ENCODE results near the gene METRNL. TPM values are rescaled to one million over a fixed set of nuclear protein-coding genes. Genes with fewer than 3 reads are reported as not detected.
"Not testable (repeated sequence)": the region's sequence is repeated elsewhere in the genome, so short reads cannot be mapped to it uniquely, and the experiment has no call there.

The METRNL gene
- total RNA-seq, 1 donor from 2014 or later = 70.3 TPM

- peak; percentile 24 for DNase-seq
- intact Hi-C loops (cut with DNase I) = no loop called here
- ATAC-seq (ENCODE audit: poor library complexity) = no peak
Measured at GRCh38 chr17:83062818-83063671, 16.4 kb upstream of the METRNL start.

- intact Hi-C loops (cut with DNase I) = no loop called here
- ATAC-seq (ENCODE audit: poor library complexity) = no peak
- peak; percentile 30 for DNase-seq
Measured at GRCh38 chr17:83064021-83064731, 15.2 kb upstream of the METRNL start.

- intact Hi-C loops (cut with DNase I) = no loop called here
- ATAC-seq (ENCODE audit: poor library complexity) = peak; percentile 14
- DNase-seq = peak; percentile 58
Measured at GRCh38 chr17:83064732-83065659, 14.4 kb upstream of the METRNL start.

- ATAC-seq (ENCODE audit: poor library complexity) = no peak
- intact Hi-C loops (cut with DNase I) = no loop called here
- peak; percentile 41 for DNase-seq
Measured at GRCh38 chr17:83065660-83066542, 13.5 kb upstream of the METRNL start.

GRCh38 chr17:83066543-83066890, 12.9 kb upstream of the METRNL start:
- DNase-seq = peak; percentile 14
- ATAC-seq (ENCODE audit: poor library complexity); intact Hi-C loops (cut with DNase I): not testable (repeated sequence)

GRCh38 chr17:83067071-83067717, 12.2 kb upstream of the METRNL start:
- peak; percentile 37 for DNase-seq
- ATAC-seq (ENCODE audit: poor library complexity) = no peak
- intact Hi-C loops (cut with DNase I) = no loop called here

GRCh38 chr17:83067718-83068261, 11.6 kb upstream of the METRNL start:
- ATAC-seq (ENCODE audit: poor library complexity) (no peak), DNase-seq (peak; percentile 25)
- intact Hi-C loops (cut with DNase I) = no loop called here

GRCh38 chr17:83068641-83069570, 10.5 kb upstream of the METRNL start:
- intact Hi-C loops (cut with DNase I) = no loop called here
- peak; percentile 35 for DNase-seq
- no peak for ATAC-seq (ENCODE audit: poor library complexity)

GRCh38 chr17:83069571-83069906, 9.9 kb upstream of the METRNL start:
- DNase-seq = no peak
- ATAC-seq (ENCODE audit: poor library complexity) = no peak
- intact Hi-C loops (cut with DNase I) = no loop called here

- intact Hi-C loops (cut with DNase I) = no loop called here
- ATAC-seq (ENCODE audit: poor library complexity) (no peak), DNase-seq (peak; percentile 29)
Measured at GRCh38 chr17:83069931-83070742, 9.3 kb upstream of the METRNL start.

- ATAC-seq (ENCODE audit: poor library complexity) (no peak), DNase-seq (no peak)
Measured at GRCh38 chr17:83070800-83071341, 8.5 kb upstream of the METRNL start.

GRCh38 chr17:83071365-83071764, 8.0 kb upstream of the METRNL start:
- intact Hi-C loops (cut with DNase I) = no loop called here
- no peak for ATAC-seq (ENCODE audit: poor library complexity)
- no peak for DNase-seq

More at GRCh38 chr17:83070800-83071341, 8.5 kb upstream of the METRNL start:
- intact Hi-C loops (cut with DNase I) = no loop called here

GRCh38 chr17:83071966-83072562, 7.3 kb upstream of the METRNL start:
- intact Hi-C loops (cut with DNase I) = no loop called here
- no peak for ATAC-seq (ENCODE audit: poor library complexity)
- DNase-seq = no peak

- no peak for DNase-seq
Measured at GRCh38 chr17:83072600-83073358, 6.6 kb upstream of the METRNL start.

More at GRCh38 chr17:83072600-83073358, 6.6 kb upstream of the METRNL start:
- no peak for ATAC-seq (ENCODE audit: poor library complexity)
- intact Hi-C loops (cut with DNase I) = no loop called here

All from Right ventricle myocardium superior (tissue), 1 donor.